ENCODE results near the gene ALAS1.

The ALAS1 gene

GRCh38 chr3:52234516-52235447 lies 36.8 kb downstream of the ALAS1 start:
- peak; percentile 41 for DNase-seq (ENCODE audit: low spot score)

GRCh38 chr3:52236424-52236886 lies 38.5 kb downstream of the ALAS1 start:
- peak; percentile 35 for DNase-seq (ENCODE audit: low spot score)

- DNase-seq (ENCODE audit: low spot score), result no peak
Measured at GRCh38 chr3:52237006-52237656, 39.2 kb downstream of the ALAS1 start.

GRCh38 chr3:52237657-52238172 lies 39.8 kb downstream of the ALAS1 start:
- DNase-seq (ENCODE audit: low spot score), result no peak

GRCh38 chr3:52238193-52238760 lies 40.3 kb downstream of the ALAS1 start:
- DNase-seq (ENCODE audit: low spot score), result peak; percentile 55

GRCh38 chr3:52238761-52239701 lies 41.1 kb downstream of the ALAS1 start, which contains the start of gene TWF2:
TWF2 (minus strand) TSS chr3:52239158; CDS start chr3:52239016, 142 bp downstream.
- DNase-seq (ENCODE audit: low spot score), result peak; percentile 90

- DNase-seq (ENCODE audit: low spot score), result peak; percentile 47
Measured at GRCh38 chr3:52240059-52240885, 42.3 kb downstream of the ALAS1 start.

GRCh38 chr3:52240886-52241370 lies 43.0 kb downstream of the ALAS1 start:
- DNase-seq (ENCODE audit: low spot score), result no peak

GRCh38 chr3:52242039-52242438 lies 44.1 kb downstream of the ALAS1 start:
- DNase-seq (ENCODE audit: low spot score), result no peak

- no peak for DNase-seq (ENCODE audit: low spot score)
Measured at GRCh38 chr3:52243791-52244628, 46.0 kb downstream of the ALAS1 start.

GRCh38 chr3:52245322-52246263 lies 47.6 kb downstream of the ALAS1 start, which contains the start of gene PPM1M:
PPM1M (plus strand) TSS chr3:52245759; CDS start chr3:52245825, 66 bp downstream.
- peak; percentile 76 for DNase-seq (ENCODE audit: low spot score)

GRCh38 chr3:52246264-52246620 lies 48.3 kb downstream of the ALAS1 start:
- DNase-seq (ENCODE audit: low spot score), result no peak

- DNase-seq (ENCODE audit: low spot score), result peak; percentile 46
Measured at GRCh38 chr3:52246728-52247408, 48.9 kb downstream of the ALAS1 start.

- no peak for DNase-seq (ENCODE audit: low spot score)
Measured at GRCh38 chr3:52247409-52248164, 49.6 kb downstream of the ALAS1 start.

- DNase-seq (ENCODE audit: low spot score), result no peak
Measured at GRCh38 chr3:52248165-52248541, 50.2 kb downstream of the ALAS1 start.

GRCh38 chr3:52248816-52249547 lies 51.0 kb downstream of the ALAS1 start:
- DNase-seq (ENCODE audit: low spot score), result no peak
